Activated CD4-positive, alpha-beta T cell treated with anti-CD3 and anti-CD28 coated beads, Interleukin-2, amount 10 ng/mL, durations not matched to agents 24 days and 14 days (primary cell): ENCODE results near the gene USP48. TPM values are rescaled to one million over a fixed set of nuclear protein-coding genes. Genes with fewer than 3 reads are reported as not detected.
"Not testable (repeated sequence)": the region's sequence is repeated elsewhere in the genome, so short reads cannot be mapped to it uniquely, and the experiment has no call there.

Experiments
- DNase-seq: peaks from one replicate; pipeline ENCODE4 v3.0.0; 2022
- H3K27ac Mint-ChIP-seq: one replicate; pipeline ENCODE4 v1.8.0; 2022; ENCODE audit warnings: mild to moderate bottlenecking, mixed read lengths
- H3K27me3 Mint-ChIP-seq: one replicate; pipeline ENCODE4 v1.8.0; 2022; ENCODE audit warnings: mixed read lengths
- H3K36me3 Mint-ChIP-seq: one replicate; pipeline ENCODE4 v1.8.0; 2022; ENCODE audit warnings: low read depth, mild to moderate bottlenecking, mixed read lengths
- H3K4me1 Mint-ChIP-seq: one replicate; pipeline ENCODE4 v1.8.0; 2021; ENCODE audit warnings: mixed read lengths
- H3K4me3 Mint-ChIP-seq: one replicate; pipeline ENCODE4 v1.8.0; 2022; ENCODE audit warnings: mild to moderate bottlenecking, moderate library complexity, mixed read lengths
- H3K9me3 Mint-ChIP-seq: one replicate; pipeline ENCODE4 v1.8.0; 2021; ENCODE audit warnings: mixed read lengths
- intact Hi-C: fragments of 100-400 bp; cut with micrococcal nuclease; formaldehyde crosslinking; loops from one replicate; pipeline ENCODE4 v1.15.1; 2023
- total RNA-seq: library from RNA; stranded (reverse); gene quantifications from 2 replicates; pipeline ENCODE4 v1.2.3, GENCODE V29; 2022

Gene USP48
- total RNA-seq, 1 donor from 2014 or later: 92.7 TPM

GRCh38 chr1:21799730-21800129 lies 16.8 kb upstream of the USP48 start:
- Mint-ChIP-seq H3K4me1 (no peaks in the 10 kb centered on the region), H3K27me3 (peaks cover 2% of the 10 kb centered on the region), H3K36me3 (no peaks in the 10 kb centered on the region), H3K9me3 (no peaks in the 10 kb centered on the region), H3K27ac (no peak overlapping the region), H3K4me3 (no peak overlapping the region)
- intact Hi-C loops: no loop called here
- DNase-seq: no peak

- no peaks in the 10 kb centered on the region for H3K36me3 Mint-ChIP-seq
- no peak overlapping the region for H3K27ac Mint-ChIP-seq
- H3K27me3 Mint-ChIP-seq: no peaks in the 10 kb centered on the region
- peaks cover 3% of the 10 kb centered on the region for H3K4me1 Mint-ChIP-seq
- intact Hi-C loops: no loop called here
- no peak for DNase-seq
- H3K4me3 Mint-ChIP-seq: no peak overlapping the region
- no peaks in the 10 kb centered on the region for H3K9me3 Mint-ChIP-seq
These were observed 12.1 kb upstream of the USP48 start for GRCh38 chr1:21795075-21795474.

- peaks cover 3% of the 10 kb centered on the region for H3K4me1 Mint-ChIP-seq
These were observed 11.7 kb upstream of the USP48 start for GRCh38 chr1:21794656-21795055.

GRCh38 chr1:21793104-21793503 lies 10.2 kb upstream of the USP48 start:
- peaks cover 2% of the 10 kb centered on the region for H3K27me3 Mint-ChIP-seq
- no peaks in the 10 kb centered on the region for H3K36me3 Mint-ChIP-seq
- H3K4me1 Mint-ChIP-seq: peaks cover 3% of the 10 kb centered on the region
- H3K4me3 Mint-ChIP-seq: no peak overlapping the region
- H3K27ac Mint-ChIP-seq: no peak overlapping the region
- intact Hi-C loops: no loop called here
- no peak for DNase-seq
- no peaks in the 10 kb centered on the region for H3K9me3 Mint-ChIP-seq

More at GRCh38 chr1:21794656-21795055, 11.7 kb upstream of the USP48 start:
- no peak overlapping the region for H3K4me3 Mint-ChIP-seq
- no peak overlapping the region for H3K27ac Mint-ChIP-seq
- no peaks in the 10 kb centered on the region for H3K9me3 Mint-ChIP-seq
- DNase-seq: no peak
- H3K36me3 Mint-ChIP-seq: no peaks in the 10 kb centered on the region
- no peaks in the 10 kb centered on the region for H3K27me3 Mint-ChIP-seq
- intact Hi-C loops: no loop called here

GRCh38 chr1:21786640-21787039 lies 3.7 kb upstream of the USP48 start:
- Mint-ChIP-seq H3K4me1 (peaks cover 5% of the 10 kb centered on the region), H3K36me3 (peaks cover 3% of the 10 kb centered on the region), H3K9me3 (no peaks in the 10 kb centered on the region), H3K4me3 (no peak overlapping the region), H3K27me3 (peaks cover 5% of the 10 kb centered on the region), H3K27ac (no peak overlapping the region)
- intact Hi-C loops: loop anchor here (10.0 kb wide), 1 partner anchor 492 kb away; the partner anchor contains the start of gene ECE1
- no peak for DNase-seq

- intact Hi-C loops: loop anchor here (10.0 kb wide), 1 partner anchor 491 kb away; the partner anchor contains the start of gene ECE1
- H3K36me3 Mint-ChIP-seq, H3K27me3 Mint-ChIP-seq, H3K4me1 Mint-ChIP-seq, H3K4me3 Mint-ChIP-seq, H3K9me3 Mint-ChIP-seq, H3K27ac Mint-ChIP-seq, DNase-seq: not testable (repeated sequence)
These were observed 2.8 kb upstream of the USP48 start for GRCh38 chr1:21785764-21786163.

- Mint-ChIP-seq H3K36me3 (peaks cover 12% of the 10 kb centered on the region), H3K27ac (peak overlapping the region; percentile 100), H3K9me3 (no peaks in the 10 kb centered on the region), H3K27me3 (peaks cover 5% of the 10 kb centered on the region), H3K4me3 (peak overlapping the region; percentile 94), H3K4me1 (peaks cover 15% of the 10 kb centered on the region)
- peak; percentile 61 for DNase-seq
- intact Hi-C loops: loop anchor here (1.0 to 10.0 kb wide), 6 partner anchors 43 to 489 kb away; partner anchors contain the start of genes CDC42 and ECE1
These were observed 992 bp upstream of the USP48 start for GRCh38 chr1:21783679-21784603.

- Mint-ChIP-seq H3K27me3 (peaks cover 4% of the 10 kb centered on the region), H3K36me3 (peaks cover 18% of the 10 kb centered on the region), H3K9me3 (no peaks in the 10 kb centered on the region), H3K4me3 (peak overlapping the region; percentile 94), H3K27ac (peak overlapping the region; percentile 100), H3K4me1 (peaks cover 22% of the 10 kb centered on the region)
- intact Hi-C loops: loop anchor here (2.0 to 10.0 kb wide), 5 partner anchors 42 to 488 kb away; partner anchors contain the start of gene ECE1
- no peak for DNase-seq
These were observed 541 bp downstream of the USP48 start for GRCh38 chr1:21782349-21782867.

- peak overlapping the region; percentile 100 for H3K27ac Mint-ChIP-seq
- intact Hi-C loops: loop anchor here (2.0 to 10.0 kb wide), 5 partner anchors 41 to 487 kb away; partner anchors contain the start of gene ECE1
- peaks cover 20% of the 10 kb centered on the region for H3K36me3 Mint-ChIP-seq
- peak overlapping the region; percentile 94 for H3K4me3 Mint-ChIP-seq
- H3K9me3 Mint-ChIP-seq: no peaks in the 10 kb centered on the region
- DNase-seq: no peak
- peaks cover 25% of the 10 kb centered on the region for H3K4me1 Mint-ChIP-seq
- peaks cover 2% of the 10 kb centered on the region for H3K27me3 Mint-ChIP-seq
These were observed 1.1 kb downstream of the USP48 start for GRCh38 chr1:21781815-21782348.

- H3K9me3 Mint-ChIP-seq: no peaks in the 10 kb centered on the region
- peak overlapping the region; percentile 99 for H3K27ac Mint-ChIP-seq
- peak overlapping the region; percentile 86 for H3K4me3 Mint-ChIP-seq
- no peaks in the 10 kb centered on the region for H3K27me3 Mint-ChIP-seq
- H3K4me1 Mint-ChIP-seq: peaks cover 36% of the 10 kb centered on the region
- H3K36me3 Mint-ChIP-seq: peaks cover 26% of the 10 kb centered on the region
- intact Hi-C loops: loop anchor here (1.0 to 10.0 kb wide), 4 partner anchors 14 to 485 kb away; partner anchors contain the start of gene ECE1
- DNase-seq: peak; percentile 75
These were observed 3.1 kb downstream of the USP48 start for GRCh38 chr1:21779613-21780521.

- Mint-ChIP-seq H3K27me3 (no peaks in the 10 kb centered on the region), H3K36me3 (peaks cover 26% of the 10 kb centered on the region), H3K27ac (peak overlapping the region; percentile 80), H3K4me3 (peak overlapping the region; percentile 43), H3K4me1 (peaks cover 37% of the 10 kb centered on the region), H3K9me3 (no peaks in the 10 kb centered on the region)
- DNase-seq: no peak
- intact Hi-C loops: no loop called here
These were observed 4.6 kb downstream of the USP48 start for GRCh38 chr1:21778405-21778727.

- H3K9me3 Mint-ChIP-seq, DNase-seq, H3K27me3 Mint-ChIP-seq, intact Hi-C loops, H3K4me3 Mint-ChIP-seq: not testable (repeated sequence)
- Mint-ChIP-seq H3K36me3 (peaks cover 26% of the 10 kb centered on the region), H3K27ac (peak overlapping the region; percentile 45), H3K4me1 (peaks cover 39% of the 10 kb centered on the region)
These were observed 6.0 kb downstream of the USP48 start for GRCh38 chr1:21776925-21777324.

- intact Hi-C loops: no loop called here
- Mint-ChIP-seq H3K9me3 (no peaks in the 10 kb centered on the region), H3K36me3 (peaks cover 26% of the 10 kb centered on the region), H3K27ac (peak overlapping the region; percentile 77), H3K4me3 (peak overlapping the region; percentile 5), H3K4me1 (peaks cover 39% of the 10 kb centered on the region), H3K27me3 (no peaks in the 10 kb centered on the region)
- no peak for DNase-seq
These were observed 6.9 kb downstream of the USP48 start for GRCh38 chr1:21775985-21776562.
